ENCODE data around the gene SNX15. TPM values are rescaled to one million over a fixed set of nuclear protein-coding genes. Genes with fewer than 3 reads are reported as not detected.

Gene SNX15
- total and polyA plus RNA-seq, 3 donors from 2014 or later = 15.6 to 22.5 (median 17.0) TPM

- H3K36me3 ChIP-seq (ENCODE audit: low read depth, missing control alignments) = no peaks in the 10 kb centered on the region
- TF ChIP-seq CTCF (IDR thresholded peaks at IDR 0.05) = no peak
- no peak for TF ChIP-seq POLR2A (IDR thresholded peaks at IDR 0.05)
- 87 to 88% methylated on average over 2 of the region's 2 CpGs for WGBS, 2 donors
Observed at GRCh38 chr11:65034423-65034822, 7.2 kb downstream of the SNX15 start.

GRCh38 chr11:65035579-65035978, 8.3 kb downstream of the SNX15 start:
- Histone ChIP-seq H3K4me1 (peaks cover 2% of the 10 kb centered on the region), H3K4me3 (no peak overlapping the region), H3K9me3 (no peaks in the 10 kb centered on the region), H3K27me3 (no peaks in the 10 kb centered on the region), H3K27ac (no peak overlapping the region), H3K36me3 (ENCODE audit: low read depth, missing control alignments) (no peaks in the 10 kb centered on the region)
- TF ChIP-seq CTCF (IDR thresholded peaks at IDR 0.05) (no peak), POLR2A (IDR thresholded peaks at IDR 0.05) (no peak)
- intact Hi-C loops (cut with DNase I; ENCODE audit: low total_unique reads) = no loop called here
- 72 to 77% methylated on average over 9 to 11 of the region's 11 CpGs for WGBS, 2 donors
- DNase-seq = no peak

More at GRCh38 chr11:65034423-65034822, 7.2 kb downstream of the SNX15 start:
- no peak overlapping the region for H3K4me3 ChIP-seq
- intact Hi-C loops (cut with DNase I; ENCODE audit: low total_unique reads) = no loop called here
- DNase-seq = no peak
- no peaks in the 10 kb centered on the region for H3K27me3 ChIP-seq
- no peaks in the 10 kb centered on the region for H3K9me3 ChIP-seq
- no peaks in the 10 kb centered on the region for H3K4me1 ChIP-seq
- no peak overlapping the region for H3K27ac ChIP-seq

GRCh38 chr11:65036931-65037330, 9.7 kb downstream of the SNX15 start:
- Histone ChIP-seq H3K4me3 (no peak overlapping the region), H3K4me1 (peaks cover 3% of the 10 kb centered on the region), H3K9me3 (no peaks in the 10 kb centered on the region), H3K27ac (no peak overlapping the region), H3K36me3 (ENCODE audit: low read depth, missing control alignments) (no peaks in the 10 kb centered on the region), H3K27me3 (no peaks in the 10 kb centered on the region)
- peak; percentile 84 for DNase-seq
- intact Hi-C loops (cut with DNase I; ENCODE audit: low total_unique reads) = no loop called here
- WGBS, 2 donors = 73 to 78% methylated on average over 6 of the region's 6 CpGs
- TF ChIP-seq CTCF (IDR thresholded peaks at IDR 0.05) = no peak
- TF ChIP-seq POLR2A (IDR thresholded peaks at IDR 0.05) = no peak

- WGBS, 2 donors = 12 to 16% methylated on average over 7 of the region's 7 CpGs
- no peaks in the 10 kb centered on the region for H3K27me3 ChIP-seq
- peak overlapping the region; percentile 91 to 93 for H3K27ac ChIP-seq
- intact Hi-C loops (cut with DNase I; ENCODE audit: low total_unique reads) = no loop called here
- TF ChIP-seq POLR2A (IDR thresholded peaks at IDR 0.05) (no peak), CTCF (IDR thresholded peaks at IDR 0.05) (no peak)
- H3K36me3 ChIP-seq (ENCODE audit: low read depth, missing control alignments) = no peaks in the 10 kb centered on the region
- DNase-seq = no peak
- peak overlapping the region; percentile 78 to 83 for H3K4me3 ChIP-seq
- H3K9me3 ChIP-seq = no peaks in the 10 kb centered on the region
- H3K4me1 ChIP-seq = peaks cover 3% of the 10 kb centered on the region
Observed at GRCh38 chr11:65040520-65040846, 13.2 kb downstream of the SNX15 start.

GRCh38 chr11:65040847-65041622, 13.8 kb downstream of the SNX15 start, which contains the start of gene SAC3D1:
SAC3D1 (plus strand) TSS chr11:65041210; CDS start chr11:65041293, 83 bp downstream.
- 0% methylated on average over 19 to 67 of the region's 91 CpGs for WGBS, 2 donors
- intact Hi-C loops (cut with DNase I; ENCODE audit: low total_unique reads) = no loop called here
- H3K36me3 ChIP-seq (ENCODE audit: low read depth, missing control alignments) = no peaks in the 10 kb centered on the region

More at GRCh38 chr11:65040847-65041622, 13.8 kb downstream of the SNX15 start, which contains the start of gene SAC3D1:
- TF ChIP-seq POLR2A (IDR thresholded peaks at IDR 0.05) (no peak), CTCF (IDR thresholded peaks at IDR 0.05) (no peak)
- Histone ChIP-seq H3K4me1 (peaks cover 3% of the 10 kb centered on the region), H3K27ac (peak within 1 kb of the TSS; percentile 91 to 93), H3K27me3 (no peaks in the 10 kb centered on the region), H3K4me3 (peak within 1 kb of the TSS; percentile 78 to 83), H3K9me3 (no peaks in the 10 kb centered on the region)
- peak; percentile 95 for DNase-seq

Data from testis (tissue), 3 donors.